Erythroblast (primary cell): ENCODE results near the gene FOXI1.

Experiments
- DNase-seq, 2 experiments: peaks; one replicate each; lab custom pipeline; 2025; lab: John Stamatoyannopoulos, UW
- GATA1 ChIP-seq: IDR thresholded peaks from 2 replicates; pipeline ENCODE4 v1.6.1; 2011; ENCODE audit warnings: low read depth, mild to moderate bottlenecking, control low read depth, low read length, moderate library complexity
- POLR2A ChIP-seq: IDR thresholded peaks from 2 replicates; pipeline ENCODE4 v1.6.1; 2011; ENCODE audit warnings: mild to moderate bottlenecking, low read length

Gene FOXI1

GRCh38 chr5:170144286-170145023 lies 38.8 kb downstream of the FOXI1 start:
- DNase-seq = no peak
- no peak for TF ChIP-seq POLR2A

GRCh38 chr5:170145462-170145861 lies 39.8 kb downstream of the FOXI1 start:
- TF ChIP-seq GATA1 = no peak
- no peak for TF ChIP-seq POLR2A
- DNase-seq = peak in 1 of 2 experiments; percentile 16

- DNase-seq = no peak
- no peak for TF ChIP-seq GATA1
Observed at GRCh38 chr5:170147051-170147752, 41.5 kb downstream of the FOXI1 start.

GRCh38 chr5:170147753-170148264 lies 42.1 kb downstream of the FOXI1 start:
- no peak for DNase-seq
- TF ChIP-seq POLR2A (no peak), GATA1 (no peak)

GRCh38 chr5:170148430-170149205 lies 42.9 kb downstream of the FOXI1 start:
- TF ChIP-seq POLR2A (no peak), GATA1 (no peak)

GRCh38 chr5:170149206-170149515 lies 43.5 kb downstream of the FOXI1 start:
- no peak for DNase-seq
- no peak for TF ChIP-seq POLR2A
- no peak for TF ChIP-seq GATA1

More at GRCh38 chr5:170148430-170149205, 42.9 kb downstream of the FOXI1 start:
- no peak for DNase-seq

GRCh38 chr5:170150713-170151096 lies 45.0 kb downstream of the FOXI1 start:
- TF ChIP-seq GATA1 = no peak
- TF ChIP-seq POLR2A = no peak
- DNase-seq = no peak

- peak; percentile 85 to 88 for DNase-seq
- TF ChIP-seq POLR2A (no peak), GATA1 (no peak)
Observed at GRCh38 chr5:170151097-170151831, 45.6 kb downstream of the FOXI1 start.

GRCh38 chr5:170152767-170153166 lies 47.1 kb downstream of the FOXI1 start:
- TF ChIP-seq GATA1 = no peak
- TF ChIP-seq POLR2A = no peak
- no peak for DNase-seq

GRCh38 chr5:170154297-170154696 lies 48.6 kb downstream of the FOXI1 start:
- no peak for DNase-seq
- TF ChIP-seq POLR2A (no peak), GATA1 (no peak)

GRCh38 chr5:170154744-170155143 lies 49.0 kb downstream of the FOXI1 start:
- TF ChIP-seq POLR2A (no peak), GATA1 (no peak)
- DNase-seq = no peak

GRCh38 chr5:170155771-170156170 lies 50.1 kb downstream of the FOXI1 start:
- TF ChIP-seq POLR2A (no peak), GATA1 (no peak)
- no peak for DNase-seq

GRCh38 chr5:170159101-170159698 lies 53.5 kb downstream of the FOXI1 start:
- no peak for DNase-seq
- TF ChIP-seq POLR2A (no peak), GATA1 (no peak)
